ENCODE results near the gene FAM222B.
A peak's percentile ranks its signal among the peaks of the same experiment; 100 is the strongest.

The FAM222B gene

GRCh38 chr17:28864991-28865849 lies 22.6 kb upstream of the FAM222B start:
- H3K4me2 ChIP-seq (ENCODE audit: low read depth, low read length, poor library complexity, severe bottlenecking) = no peak overlapping the region

GRCh38 chr17:28863953-28864352 lies 21.4 kb upstream of the FAM222B start:
- H3K4me2 ChIP-seq (ENCODE audit: low read depth, low read length, poor library complexity, severe bottlenecking) = no peak overlapping the region
- H3K9me2 ChIP-seq (replicated peaks; ENCODE audit: insufficient read depth, low read length) = no peaks in the 10 kb centered on the region
- H3K9ac ChIP-seq (ENCODE audit: low read length) = no peak overlapping the region
- no peaks in the 10 kb centered on the region for H3K9me3 ChIP-seq (ENCODE audit: insufficient read depth, low read length)
- H3K27ac ChIP-seq (ENCODE audit: low read depth, low read length) = no peak overlapping the region
- no peak for TF ChIP-seq EZH2phosphoT487 (conservative IDR thresholded peaks at IDR 0.05; ENCODE audit: low read length)
- TF ChIP-seq CTCF (IDR thresholded peaks at IDR 0.05; ENCODE audit: insufficient read depth, low read length, poor library complexity, severe bottlenecking) = no peak
- no peaks in the 10 kb centered on the region for H3K36me3 ChIP-seq (ENCODE audit: low read length)
- no peaks in the 10 kb centered on the region for H3K79me2 ChIP-seq (ENCODE audit: insufficient read depth, low read length)
- no peaks in the 10 kb centered on the region for H4K20me1 ChIP-seq (ENCODE audit: low read depth, low read length)
- H2AFZ ChIP-seq (ENCODE audit: low read depth, low read length, severe bottlenecking) = no peak overlapping the region
- H3K4me3 ChIP-seq (ENCODE audit: insufficient read depth, low read length, poor library complexity, severe bottlenecking) = no peak overlapping the region
- H3K27me3 ChIP-seq (ENCODE audit: low read length) = no peaks in the 10 kb centered on the region
- H3F3A ChIP-seq (ENCODE audit: insufficient read depth) = no peaks in the 10 kb centered on the region

More at GRCh38 chr17:28864991-28865849, 22.6 kb upstream of the FAM222B start:
- no peak overlapping the region for H3K4me3 ChIP-seq (ENCODE audit: insufficient read depth, low read length, poor library complexity, severe bottlenecking)
- no peaks in the 10 kb centered on the region for H3K9me2 ChIP-seq (replicated peaks; ENCODE audit: insufficient read depth, low read length)
- H2AFZ ChIP-seq (ENCODE audit: low read depth, low read length, severe bottlenecking) = peak overlapping the region; percentile 2
- H3K9ac ChIP-seq (ENCODE audit: low read length) = peak overlapping the region; percentile 17; the same call in 1 of the 2 replicates
- TF ChIP-seq EZH2phosphoT487 (conservative IDR thresholded peaks at IDR 0.05; ENCODE audit: low read length) (no peak), CTCF (IDR thresholded peaks at IDR 0.05; ENCODE audit: insufficient read depth, low read length, poor library complexity, severe bottlenecking) (no peak)
- H3K79me2 ChIP-seq (ENCODE audit: insufficient read depth, low read length) = no peaks in the 10 kb centered on the region
- no peaks in the 10 kb centered on the region for H3K36me3 ChIP-seq (ENCODE audit: low read length)
- no peaks in the 10 kb centered on the region for H3F3A ChIP-seq (ENCODE audit: insufficient read depth)
- no peaks in the 10 kb centered on the region for H3K9me3 ChIP-seq (ENCODE audit: insufficient read depth, low read length)
- no peak overlapping the region for H3K27ac ChIP-seq (ENCODE audit: low read depth, low read length)
- no peaks in the 10 kb centered on the region for H3K27me3 ChIP-seq (ENCODE audit: low read length)
- no peaks in the 10 kb centered on the region for H4K20me1 ChIP-seq (ENCODE audit: low read depth, low read length)

- H3K9ac ChIP-seq (ENCODE audit: low read length) = no peak overlapping the region
- no peak overlapping the region for H2AFZ ChIP-seq (ENCODE audit: low read depth, low read length, severe bottlenecking)
- H3K27ac ChIP-seq (ENCODE audit: low read depth, low read length) = no peak overlapping the region
- H3K9me2 ChIP-seq (replicated peaks; ENCODE audit: insufficient read depth, low read length) = no peaks in the 10 kb centered on the region
- H3K4me3 ChIP-seq (ENCODE audit: insufficient read depth, low read length, poor library complexity, severe bottlenecking) = no peak overlapping the region
- no peaks in the 10 kb centered on the region for H3K36me3 ChIP-seq (ENCODE audit: low read length)
- no peak overlapping the region for H3K4me2 ChIP-seq (ENCODE audit: low read depth, low read length, poor library complexity, severe bottlenecking)
- H3K9me3 ChIP-seq (ENCODE audit: insufficient read depth, low read length) = no peaks in the 10 kb centered on the region
- TF ChIP-seq CTCF (IDR thresholded peaks at IDR 0.05; ENCODE audit: insufficient read depth, low read length, poor library complexity, severe bottlenecking) = no peak
- no peak for TF ChIP-seq EZH2phosphoT487 (conservative IDR thresholded peaks at IDR 0.05; ENCODE audit: low read length)
- H3F3A ChIP-seq (ENCODE audit: insufficient read depth) = no peaks in the 10 kb centered on the region
- H3K79me2 ChIP-seq (ENCODE audit: insufficient read depth, low read length) = no peaks in the 10 kb centered on the region
- H4K20me1 ChIP-seq (ENCODE audit: low read depth, low read length) = no peaks in the 10 kb centered on the region
- no peaks in the 10 kb centered on the region for H3K27me3 ChIP-seq (ENCODE audit: low read length)
Observed at GRCh38 chr17:28862561-28862960, 20.0 kb upstream of the FAM222B start.

Data from SU-DHL-6 (cell line).